AG10803 (cell line): ENCODE results near the gene ZSCAN23.

Source experiments
- DNase-seq: peaks from one replicate; pipeline ENCODE4 v3.0.0; 2010; ENCODE audit warnings: low read depth
- H3K4me3 ChIP-seq: 2 replicates; pipeline ENCODE4 v1.5.1; 2011; ENCODE audit warnings: mild to moderate bottlenecking, low read length, control low read depth
- TF ChIP-seq, protein P1 (sequence below): conservative IDR thresholded peaks from 2 replicates; pipeline ENCODE4 v1.5.1; 2011; ENCODE audit warnings: mild to moderate bottlenecking, low read length, control low read depth, inconsistent platforms

Gene ZSCAN23

DNA sequence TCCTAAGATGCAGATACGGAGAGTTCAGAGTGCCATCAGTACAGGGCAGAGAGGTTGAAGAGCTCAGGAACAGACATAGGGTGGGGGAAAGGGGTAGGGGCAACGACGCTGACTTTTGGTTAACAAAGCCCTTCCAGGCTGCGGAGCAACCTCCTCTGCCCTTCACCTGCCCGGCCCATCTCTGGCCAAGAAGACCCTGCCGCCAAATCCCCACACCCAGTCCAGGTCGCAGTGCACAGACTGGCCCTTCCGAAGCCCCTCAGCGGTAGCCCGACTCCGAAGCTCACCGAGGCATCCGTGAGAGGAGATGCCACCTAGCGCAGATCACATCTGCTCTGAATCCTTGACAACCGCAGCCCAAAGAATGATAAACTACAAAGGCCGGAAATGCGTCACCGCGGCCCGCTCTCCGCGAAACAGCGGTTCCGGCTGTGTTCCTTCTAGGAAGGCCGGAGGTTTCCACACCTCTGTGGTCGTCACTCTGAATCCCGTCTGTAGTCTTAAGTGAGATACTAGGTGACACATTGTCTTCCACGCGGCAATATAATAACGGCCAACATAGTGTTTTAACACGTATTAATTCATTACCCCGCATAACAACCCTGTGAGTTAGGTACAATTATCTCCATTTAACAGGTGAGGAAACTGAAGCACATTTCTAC, at the start of gene ZSCAN23:
Gene ZSCAN23 (minus strand): TSS at position 380 of the 662 bp plus-strand sequence. CDS start 7,225 bp downstream, outside the sequence.
- peak; percentile 86 for DNase-seq
- TF ChIP-seq, protein P1, sequence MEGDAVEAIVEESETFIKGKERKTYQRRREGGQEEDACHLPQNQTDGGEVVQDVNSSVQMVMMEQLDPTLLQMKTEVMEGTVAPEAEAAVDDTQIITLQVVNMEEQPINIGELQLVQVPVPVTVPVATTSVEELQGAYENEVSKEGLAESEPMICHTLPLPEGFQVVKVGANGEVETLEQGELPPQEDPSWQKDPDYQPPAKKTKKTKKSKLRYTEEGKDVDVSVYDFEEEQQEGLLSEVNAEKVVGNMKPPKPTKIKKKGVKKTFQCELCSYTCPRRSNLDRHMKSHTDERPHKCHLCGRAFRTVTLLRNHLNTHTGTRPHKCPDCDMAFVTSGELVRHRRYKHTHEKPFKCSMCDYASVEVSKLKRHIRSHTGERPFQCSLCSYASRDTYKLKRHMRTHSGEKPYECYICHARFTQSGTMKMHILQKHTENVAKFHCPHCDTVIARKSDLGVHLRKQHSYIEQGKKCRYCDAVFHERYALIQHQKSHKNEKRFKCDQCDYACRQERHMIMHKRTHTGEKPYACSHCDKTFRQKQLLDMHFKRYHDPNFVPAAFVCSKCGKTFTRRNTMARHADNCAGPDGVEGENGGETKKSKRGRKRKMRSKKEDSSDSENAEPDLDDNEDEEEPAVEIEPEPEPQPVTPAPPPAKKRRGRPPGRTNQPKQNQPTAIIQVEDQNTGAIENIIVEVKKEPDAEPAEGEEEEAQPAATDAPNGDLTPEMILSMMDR: no peak
- peak within 1 kb of the TSS; percentile 90 for H3K4me3 ChIP-seq

DNA sequence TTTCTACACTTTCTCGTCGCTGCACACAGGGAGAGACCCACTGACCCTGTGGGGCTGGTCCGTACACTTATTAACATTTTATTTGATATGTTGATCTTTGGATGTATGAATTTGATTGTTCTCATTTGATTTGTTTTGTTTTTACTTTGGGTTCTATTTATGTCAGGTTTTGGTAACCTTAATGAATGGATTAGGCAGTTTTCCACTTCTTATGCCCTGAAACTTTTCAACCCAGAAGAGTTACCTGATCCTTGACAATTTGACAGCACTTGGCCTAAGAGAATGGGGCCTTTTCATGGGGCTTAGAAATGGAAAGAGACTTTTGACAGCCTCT, 48.7 kb upstream of the ZSCAN23 start:
- TF ChIP-seq, protein P1: no peak
- H3K4me3 ChIP-seq: no peak overlapping the region
- no peak for DNase-seq

- DNase-seq: no peak
- H3K4me3 ChIP-seq: peak overlapping the region; percentile 68
- TF ChIP-seq, protein P1: no peak
Measured at GRCh38 chr6:28490205-28490890, 47.1 kb upstream of the ZSCAN23 start.

GRCh38 chr6:28489366-28490204, 46.3 kb upstream of the ZSCAN23 start:
- peak; percentile 67 for DNase-seq
- TF ChIP-seq, protein P1: no peak
- peak overlapping the region; percentile 68 for H3K4me3 ChIP-seq

DNA sequence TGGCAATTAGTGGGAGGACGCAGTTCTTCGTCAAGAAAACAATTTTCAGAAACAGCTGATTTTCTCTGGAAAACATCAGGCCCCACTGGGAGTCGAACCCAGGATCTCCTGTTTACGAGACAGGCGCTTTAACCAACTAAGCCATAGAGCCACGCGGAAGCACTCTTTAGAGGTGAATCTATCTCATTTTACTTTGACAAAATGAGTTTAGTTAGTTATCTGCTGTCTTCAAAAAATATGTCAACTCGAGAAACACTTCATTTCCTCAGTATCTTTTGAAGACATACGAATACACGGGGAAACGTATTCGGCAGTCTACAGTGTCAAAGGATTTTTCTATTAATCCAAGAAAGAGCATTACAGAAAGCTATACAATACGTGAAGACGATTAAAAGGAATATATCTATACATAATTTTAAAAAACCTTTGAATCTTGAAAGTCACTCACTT, 45.6 kb upstream of the ZSCAN23 start:
- peak; percentile 73 for DNase-seq
- TF ChIP-seq, protein P1: no peak
- H3K4me3 ChIP-seq: peak overlapping the region; percentile 68

GRCh38 chr6:28486988-28487742, 43.9 kb upstream of the ZSCAN23 start:
- no peak for DNase-seq
- TF ChIP-seq, protein P1: no peak

More at GRCh38 chr6:28486988-28487742, 43.9 kb upstream of the ZSCAN23 start:
- H3K4me3 ChIP-seq: no peak overlapping the region
